Body of pancreas (tissue), 4 donors: ENCODE measurements around the gene PRR19. TPM values are rescaled to one million over a fixed set of nuclear protein-coding genes. Genes with fewer than 3 reads are reported as not detected.
A peak's percentile ranks its signal among the peaks of the same experiment; 100 is the strongest.
"Not testable (repeated sequence)": the region's sequence is repeated elsewhere in the genome, so short reads cannot be mapped to it uniquely, and the experiment has no call there.

ENCODE experiments used
- ATAC-seq: fragments of 150-250 bp; one replicate; pipeline ENCODE4 v1.9.1; 2016
- DNase-seq, 4 donors: peaks; one replicate each; pipeline ENCODE4 v3.0.0-alpha.2; 2019
- H3K27ac ChIP-seq, 4 donors: fragments of 200-600 bp; sonication (generic); 1 replicate in 3 of 4; 2 replicates in 1 of 4; pipeline versions ENCODE4 v1.5.1 to v1.6.1; 2016 to 2019; ENCODE audit warnings: mild to moderate bottlenecking in 1 of 4, mixed read lengths in 1 of 4, moderate library complexity in 1 of 4
- H3K27me3 ChIP-seq, 2 donors: fragments of 200-600 bp; sonication (generic); one replicate each; pipeline ENCODE4 v1.6.0; 2016; ENCODE audit warnings: mild to moderate bottlenecking in 1 of 2
- H3K36me3 ChIP-seq, 2 donors: fragments of 200-600 bp; sonication (generic); replicated peaks in 1 of 2; 2 replicates each; pipeline ENCODE4 v1.5.1; 2016; ENCODE audit warnings: low read depth in 2 of 2; ENCODE audit not compliant: insufficient read depth in 1 of 2
- H3K4me1 ChIP-seq: fragments of 200-600 bp; sonication (generic); one replicate; pipeline ENCODE4 v1.6.0; 2016
- H3K4me3 ChIP-seq, 2 donors: fragments of 200-600 bp; sonication (generic); 1 replicate in 1 of 2; 2 replicates in 1 of 2; pipeline ENCODE4 v1.5.1; 2016 to 2019
- H3K9me3 ChIP-seq, 3 donors: fragments of 200-600 bp; sonication (generic); 1 replicate in 2 of 3; 2 replicates in 1 of 3; pipeline ENCODE4 v1.5.1; 2016
- POLR2A ChIP-seq, 3 donors: fragments of 450-650 bp; IDR thresholded peaks; one replicate each; pipeline ENCODE4 v1.6.1; 2016; ENCODE audit warnings: antibody characterized with exemption in 3 of 3, mild to moderate bottlenecking in 2 of 3
- WGBS, 2 donors: methylation state at CpG; one replicate each; pipeline ENCODE4 v1.1.5; 2017; 5-methylcytosine and 5-hydroxymethylcytosine counted together
- intact Hi-C: fragments of 100-400 bp; cut with DNase I; formaldehyde crosslinking; loops from one replicate; pipeline ENCODE4 v1.15.1; 2023
- total RNA-seq, 2 donors: library from RNA; depleted of rRNA; stranded (reverse); fragments of >200 nt; gene quantifications; one replicate each; pipeline ENCODE4 v1.1.0, GENCODE V29; 2016
- TF ChIP-seq, protein P1 (sequence below), 7 experiments: fragments of 450-650 bp in 4 of 7; fragments of 200-600 bp in 3 of 7; sonication (generic) in 3 of 7; IDR thresholded peaks; one replicate each; pipeline ENCODE4 v1.5.1; 2016 to 2019; ENCODE audit warnings: antibody characterized with exemption in 7 of 7

PRR19 gene
- total RNA-seq, 2 donors from 2014 or later: 0.52 TPM; not detected in 1

DNA sequence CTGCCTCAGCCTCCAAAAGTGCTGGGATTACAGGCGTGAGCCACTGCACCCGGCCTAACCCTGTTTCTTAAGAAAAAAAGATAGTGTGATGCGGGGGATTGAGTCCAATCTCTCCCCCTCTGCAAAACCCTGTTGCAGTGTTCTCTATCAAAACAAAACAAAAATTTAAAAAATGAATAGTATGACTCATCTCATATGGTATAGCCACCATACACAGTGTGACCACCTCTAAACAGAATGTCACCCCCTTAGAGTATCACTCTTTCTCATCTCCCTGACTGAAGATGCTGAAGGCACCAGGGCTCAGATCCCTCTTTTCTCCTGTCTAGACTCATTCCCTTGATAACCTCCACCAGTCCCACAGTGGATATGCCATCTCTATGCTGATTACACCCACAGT is 40.2 kb upstream of the PRR19 start:
- no peaks in the 10 kb centered on the region for H3K4me1 ChIP-seq
- DNase-seq: no peak
- no peak for TF ChIP-seq POLR2A (IDR thresholded peaks at IDR 0.05)
- TF ChIP-seq, protein P1, sequence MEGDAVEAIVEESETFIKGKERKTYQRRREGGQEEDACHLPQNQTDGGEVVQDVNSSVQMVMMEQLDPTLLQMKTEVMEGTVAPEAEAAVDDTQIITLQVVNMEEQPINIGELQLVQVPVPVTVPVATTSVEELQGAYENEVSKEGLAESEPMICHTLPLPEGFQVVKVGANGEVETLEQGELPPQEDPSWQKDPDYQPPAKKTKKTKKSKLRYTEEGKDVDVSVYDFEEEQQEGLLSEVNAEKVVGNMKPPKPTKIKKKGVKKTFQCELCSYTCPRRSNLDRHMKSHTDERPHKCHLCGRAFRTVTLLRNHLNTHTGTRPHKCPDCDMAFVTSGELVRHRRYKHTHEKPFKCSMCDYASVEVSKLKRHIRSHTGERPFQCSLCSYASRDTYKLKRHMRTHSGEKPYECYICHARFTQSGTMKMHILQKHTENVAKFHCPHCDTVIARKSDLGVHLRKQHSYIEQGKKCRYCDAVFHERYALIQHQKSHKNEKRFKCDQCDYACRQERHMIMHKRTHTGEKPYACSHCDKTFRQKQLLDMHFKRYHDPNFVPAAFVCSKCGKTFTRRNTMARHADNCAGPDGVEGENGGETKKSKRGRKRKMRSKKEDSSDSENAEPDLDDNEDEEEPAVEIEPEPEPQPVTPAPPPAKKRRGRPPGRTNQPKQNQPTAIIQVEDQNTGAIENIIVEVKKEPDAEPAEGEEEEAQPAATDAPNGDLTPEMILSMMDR (IDR thresholded peaks at IDR 0.05): no peak
- no peaks in the 10 kb centered on the region for H3K36me3 ChIP-seq
- no peak overlapping the region for H3K27ac ChIP-seq
- WGBS, 2 donors: 83 to 84% methylated on average over 3 of the region's 3 CpGs
- no peaks in the 10 kb centered on the region for H3K9me3 ChIP-seq
- no peak overlapping the region for H3K4me3 ChIP-seq
- no peaks in the 10 kb centered on the region for H3K27me3 ChIP-seq
- ATAC-seq: no peak
- intact Hi-C loops: no loop called here

DNA sequence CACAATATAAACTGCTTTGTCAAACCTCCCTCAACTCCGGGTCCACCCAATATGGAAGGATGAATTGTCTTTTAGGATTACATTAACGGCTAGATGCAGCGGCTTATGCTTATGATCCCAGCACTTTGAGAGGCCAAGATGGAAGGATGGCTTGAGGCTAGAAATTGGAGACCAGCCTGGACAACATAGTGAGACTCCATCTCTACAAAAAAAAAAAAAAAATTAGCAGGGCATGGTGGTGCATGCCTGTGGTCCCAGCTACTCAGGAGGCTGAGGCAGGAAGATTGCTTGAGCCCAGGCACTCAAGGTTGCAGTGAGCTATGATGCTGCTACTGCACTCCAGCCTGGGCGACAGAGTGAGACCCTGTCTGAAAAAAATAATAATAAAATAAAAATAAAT is 35.8 kb upstream of the PRR19 start:
- 82 to 87% methylated on average over 4 of the region's 4 CpGs for WGBS, 2 donors

DNA sequence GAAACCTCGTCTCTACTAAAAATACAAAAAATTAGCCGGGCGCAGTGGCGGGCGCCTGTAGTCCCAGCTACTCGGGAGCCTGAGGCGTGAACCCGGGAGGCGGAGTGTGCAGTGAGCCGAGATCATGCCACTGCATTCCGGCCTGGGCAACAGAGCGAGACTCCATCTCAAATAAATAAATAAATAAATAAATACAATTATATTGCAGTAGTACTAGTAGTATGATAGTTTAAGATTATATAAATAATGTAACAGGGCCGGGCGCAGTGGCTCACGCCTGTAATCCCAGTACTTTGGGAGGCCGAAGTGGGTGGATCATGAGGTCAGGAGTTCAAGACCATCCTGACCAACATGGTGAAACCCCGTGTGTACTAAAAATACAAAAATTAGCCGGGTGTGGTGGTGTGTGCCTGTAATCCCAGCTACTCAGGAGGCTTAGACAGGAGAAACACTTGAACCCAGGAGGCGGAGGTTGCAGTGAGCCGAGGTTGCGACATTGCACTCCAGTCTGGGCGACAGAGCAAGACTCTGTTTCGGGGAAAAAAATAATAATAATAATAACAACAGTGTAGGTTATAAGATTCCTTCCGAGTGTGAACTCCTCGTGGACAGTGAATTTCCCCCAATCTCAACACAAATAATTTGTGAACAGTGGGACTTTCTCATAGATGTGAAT is 34.9 kb upstream of the PRR19 start:
- peak in 1 of 4 donors; percentile 12 for DNase-seq
- H3K9me3 ChIP-seq, intact Hi-C loops: not testable (repeated sequence)

More for the DNA sequence above, 35.8 kb upstream of the PRR19 start:
- intact Hi-C loops, H3K27me3 ChIP-seq, H3K4me3 ChIP-seq, H3K9me3 ChIP-seq, H3K36me3 ChIP-seq, H3K27ac ChIP-seq, DNase-seq, ATAC-seq: not testable (repeated sequence)
- H3K4me1 ChIP-seq: peaks cover 24% of the 10 kb centered on the region

DNA sequence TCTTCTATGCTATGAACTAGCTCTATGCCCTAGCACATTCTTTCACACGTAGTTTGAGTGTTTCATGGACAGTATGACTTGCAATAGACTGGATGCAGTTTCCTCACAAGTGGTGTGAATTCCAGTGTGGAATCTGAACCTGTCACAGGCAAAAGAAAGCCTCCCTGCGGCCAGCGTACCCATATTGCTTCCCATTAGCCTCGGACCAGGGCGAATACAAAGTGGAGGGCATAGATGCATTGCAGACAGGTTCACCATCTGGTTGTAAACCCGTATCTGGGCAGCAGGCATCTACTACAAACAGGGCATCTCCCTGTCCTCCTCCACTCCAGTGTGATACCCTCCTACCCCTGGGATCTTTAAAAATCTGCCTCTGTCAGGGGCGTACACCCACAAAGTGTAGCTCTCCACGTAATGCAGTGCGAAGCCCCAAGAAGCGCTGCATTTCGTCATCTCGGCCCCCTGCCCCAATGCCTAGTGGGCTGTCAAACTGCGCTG is 34.2 kb upstream of the PRR19 start:
- Histone ChIP-seq H3K4me1 (peaks cover 35% of the 10 kb centered on the region), H3K27ac (peak overlapping the region; percentile 99 to 100 (median 99)), H3K9me3 (no peaks in the 10 kb centered on the region), H3K4me3 (no peak overlapping the region), H3K36me3 (no peaks in the 10 kb centered on the region), H3K27me3 (no peaks in the 10 kb centered on the region)
- ATAC-seq: no peak
- intact Hi-C loops: no loop called here
- TF ChIP-seq POLR2A (IDR thresholded peaks at IDR 0.05): no peak
- TF ChIP-seq, protein P1 (IDR thresholded peaks at IDR 0.05): peak in 1 of 7 experiments; percentile 3
- DNase-seq: peak in 1 of 4 donors; percentile 35
- WGBS, 2 donors: 6 to 10% methylated on average over 5 to 13 of the region's 13 CpGs

More for the DNA sequence above, 34.9 kb upstream of the PRR19 start:
- Histone ChIP-seq H3K4me1 (peaks cover 34% of the 10 kb centered on the region), H3K27ac (peak overlapping the region in 3 of 4 donors; percentile 99 to 100 (median 99))
- 90 to 91% methylated on average over 25 of the region's 25 CpGs for WGBS, 2 donors
- not testable (repeated sequence) for H3K4me3 ChIP-seq, ATAC-seq, H3K27me3 ChIP-seq, H3K36me3 ChIP-seq

DNA sequence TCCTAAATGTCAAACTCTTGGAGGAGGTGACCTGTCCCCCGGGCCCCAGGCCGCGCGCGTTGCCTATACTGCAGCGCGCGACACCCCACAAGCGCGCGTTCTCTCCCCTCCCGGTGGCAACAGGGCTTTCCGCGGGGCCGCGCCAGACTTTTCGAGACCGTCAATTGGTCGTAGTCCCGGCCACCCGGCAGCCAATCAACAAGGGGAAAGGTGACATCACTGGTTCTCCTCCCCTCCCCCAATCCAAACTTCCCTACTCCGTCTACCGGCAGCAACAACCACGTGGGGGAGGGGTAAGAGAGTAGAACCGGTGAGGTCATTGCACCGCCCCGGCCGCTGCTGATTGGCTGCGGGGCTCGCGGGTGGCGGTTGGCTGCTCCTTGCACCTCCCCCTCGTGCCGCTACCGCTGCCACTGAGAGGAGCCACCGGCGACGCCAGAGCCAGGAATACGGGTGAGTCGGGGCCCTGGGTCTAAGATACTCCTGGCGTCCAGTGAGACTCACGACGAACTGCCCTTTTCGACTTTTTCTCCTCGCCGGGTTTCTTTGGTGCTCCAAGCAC is 33.7 kb upstream of the PRR19 start:
- peak overlapping the region in 1 of 2 donors; percentile 9 for H3K4me3 ChIP-seq
- H3K27me3 ChIP-seq: no peaks in the 10 kb centered on the region
- TF ChIP-seq, protein P1 (IDR thresholded peaks at IDR 0.05): peak in 3 of 7 experiments; percentile 5 to 26 (median 23)
- TF ChIP-seq POLR2A (IDR thresholded peaks at IDR 0.05): peak; percentile 97 to 98 (median 97)
- no peaks in the 10 kb centered on the region for H3K36me3 ChIP-seq
- H3K9me3 ChIP-seq: no peaks in the 10 kb centered on the region
- intact Hi-C loops: no loop called here
- DNase-seq (peak; percentile 99 to 100 (median 100)), ATAC-seq (peak; percentile 77)
- 0% methylated on average over 17 to 46 of the region's 46 CpGs for WGBS, 2 donors
- peaks cover 35% of the 10 kb centered on the region for H3K4me1 ChIP-seq
- peak overlapping the region; percentile 99 to 100 (median 99) for H3K27ac ChIP-seq
